D721Med (cell line): ENCODE data around the gene TMEM141.

ENCODE experiments used
- DNase-seq: peaks from one replicate; pipeline ENCODE4 v3.0.0; 2011; ENCODE audit warnings: low spot score; ENCODE audit not compliant: insufficient read length
- FAIRE-seq: peaks from 2 replicates; lab custom pipeline; 2011; peaks lifted over from hg19 to GRCh38; lab: Jason Lieb, UNC
- CTCF ChIP-seq: IDR thresholded peaks from 2 replicates; pipeline ENCODE4 v1.5.1; 2012; ENCODE audit warnings: mild to moderate bottlenecking, control low read depth; ENCODE audit not compliant: insufficient read depth; ENCODE audit errors: missing control alignments

Gene TMEM141

DNA sequence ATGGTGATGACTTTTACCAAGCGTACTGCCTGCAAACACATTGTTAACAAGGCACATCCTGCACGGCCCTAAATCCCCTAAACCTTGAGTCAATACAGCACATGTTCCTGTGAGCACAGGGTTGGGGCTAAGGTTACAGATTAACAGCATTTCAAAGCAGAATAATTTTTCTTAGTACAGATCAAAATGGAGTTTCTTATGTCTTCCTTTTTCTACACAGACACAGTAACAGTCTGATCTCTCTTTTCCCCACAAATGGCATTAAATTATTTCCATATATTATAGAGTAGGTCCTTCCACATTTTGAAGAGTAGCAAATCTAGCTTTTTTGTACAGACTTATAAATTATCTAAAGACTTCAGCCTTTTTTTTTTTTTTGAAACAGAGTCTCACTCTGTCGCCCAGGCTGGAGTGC is 1.6 kb upstream of the TMEM141 start:
- TF ChIP-seq CTCF, result no peak
- no peak for DNase-seq
- no peak for FAIRE-seq

GRCh38 chr9:136791516-136792276 is 552 bp downstream of the TMEM141 start:
- no peak for FAIRE-seq

GRCh38 chr9:136792321-136793085 is 1.4 kb downstream of the TMEM141 start:
- DNase-seq (no peak), FAIRE-seq (no peak)
- no peak for TF ChIP-seq CTCF

More at GRCh38 chr9:136791516-136792276, 552 bp downstream of the TMEM141 start:
- TF ChIP-seq CTCF, result peak; percentile 43
- no peak for DNase-seq

GRCh38 chr9:136793086-136793946 is 2.2 kb downstream of the TMEM141 start:
- TF ChIP-seq CTCF, result no peak
- DNase-seq (no peak), FAIRE-seq (no peak)

DNA sequence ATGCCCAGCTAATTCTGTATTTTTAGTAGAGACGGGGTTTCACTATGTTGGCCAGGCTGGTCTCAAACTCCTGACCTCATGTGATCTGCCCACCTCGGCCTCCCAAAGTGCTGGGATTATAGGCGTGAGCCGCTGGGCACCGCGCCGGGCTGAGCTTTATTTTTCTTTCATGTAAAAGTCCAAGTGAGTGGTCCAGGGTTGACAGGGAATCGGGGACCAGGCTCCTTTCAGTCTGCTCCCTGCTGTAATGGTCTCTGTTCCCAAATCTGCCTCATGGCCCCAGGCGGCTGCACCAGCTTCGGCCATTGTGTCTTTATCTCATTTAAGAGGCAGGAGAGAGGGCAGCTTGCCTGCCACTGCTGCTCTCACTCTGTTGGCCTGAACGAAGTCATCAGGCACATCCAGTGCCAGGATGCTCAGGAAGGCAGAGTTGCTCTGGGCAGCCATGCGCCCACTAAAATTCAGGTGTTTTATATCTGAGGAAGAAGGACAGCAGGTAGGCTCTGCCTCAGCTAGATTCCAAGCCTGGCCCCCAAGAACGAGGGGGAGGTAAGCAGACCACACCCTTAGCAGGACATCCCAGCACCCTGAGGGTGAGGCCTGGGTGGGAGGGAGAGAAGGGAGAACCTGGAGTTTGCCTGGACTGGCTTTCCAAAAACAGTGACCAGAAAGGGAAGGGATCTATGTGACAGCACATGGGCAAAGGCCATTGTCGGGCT is 3.3 kb downstream of the TMEM141 start:
- DNase-seq, result no peak
- no peak for TF ChIP-seq CTCF
- FAIRE-seq, result no peak

- no peak for DNase-seq
- TF ChIP-seq CTCF, result no peak
- FAIRE-seq, result no peak
These were observed 3.8 kb downstream of the TMEM141 start for GRCh38 chr9:136795000-136795348.
